ENCODE measurements around the gene ABCC12. TPM values are rescaled to one million over a fixed set of nuclear protein-coding genes. Genes with fewer than 3 reads are reported as not detected.

ABCC12 gene
- total RNA-seq, 3 donors from 2014 or later = not detected

- Histone ChIP-seq H3K9me3 (no peaks in the 10 kb centered on the region), H3K4me1 (ENCODE audit: low read depth) (no peaks in the 10 kb centered on the region), H3K4me3 (no peak overlapping the region), H3K36me3 (ENCODE audit: low read depth) (no peaks in the 10 kb centered on the region)
- no peak for ATAC-seq
- DNase-seq = peak in 1 of 3 donors; percentile 2
- no peak for TF ChIP-seq CTCF (IDR thresholded peaks at IDR 0.05)
- intact Hi-C loops (cut with DNase I, micrococcal nuclease) = no loop called here
These were observed 42.3 kb downstream of the ABCC12 start for GRCh38 chr16:48113471-48113870.

GRCh38 chr16:48113001-48113400, 42.8 kb downstream of the ABCC12 start:
- no peak for ATAC-seq

GRCh38 chr16:48112600-48112999, 43.2 kb downstream of the ABCC12 start:
- Histone ChIP-seq H3K9me3 (no peaks in the 10 kb centered on the region), H3K36me3 (ENCODE audit: low read depth) (no peaks in the 10 kb centered on the region), H3K4me3 (no peak overlapping the region), H3K4me1 (ENCODE audit: low read depth) (no peaks in the 10 kb centered on the region)
- no peak for TF ChIP-seq CTCF (IDR thresholded peaks at IDR 0.05)
- DNase-seq = no peak
- intact Hi-C loops (cut with DNase I, micrococcal nuclease) = no loop called here
- ATAC-seq = no peak

More at GRCh38 chr16:48113001-48113400, 42.8 kb downstream of the ABCC12 start:
- H3K36me3 ChIP-seq (ENCODE audit: low read depth) = no peaks in the 10 kb centered on the region
- H3K9me3 ChIP-seq = no peaks in the 10 kb centered on the region
- H3K4me1 ChIP-seq (ENCODE audit: low read depth) = no peaks in the 10 kb centered on the region
- DNase-seq = no peak
- TF ChIP-seq CTCF (IDR thresholded peaks at IDR 0.05) = no peak
- H3K4me3 ChIP-seq = no peak overlapping the region
- intact Hi-C loops (cut with DNase I, micrococcal nuclease) = no loop called here

- DNase-seq = no peak
These were observed 44.8 kb downstream of the ABCC12 start for GRCh38 chr16:48110982-48111381.

GRCh38 chr16:48110000-48110399, 45.8 kb downstream of the ABCC12 start:
- Histone ChIP-seq H3K4me1 (ENCODE audit: low read depth) (no peaks in the 10 kb centered on the region), H3K4me3 (no peak overlapping the region), H3K36me3 (ENCODE audit: low read depth) (no peaks in the 10 kb centered on the region), H3K9me3 (no peaks in the 10 kb centered on the region)
- intact Hi-C loops (cut with DNase I, micrococcal nuclease) = no loop called here
- no peak for DNase-seq
- no peak for TF ChIP-seq CTCF (IDR thresholded peaks at IDR 0.05)
- ATAC-seq = no peak

More at GRCh38 chr16:48110982-48111381, 44.8 kb downstream of the ABCC12 start:
- no peak for TF ChIP-seq CTCF (IDR thresholded peaks at IDR 0.05)
- no peaks in the 10 kb centered on the region for H3K4me1 ChIP-seq (ENCODE audit: low read depth)
- ATAC-seq = no peak
- intact Hi-C loops (cut with DNase I, micrococcal nuclease) = no loop called here
- H3K36me3 ChIP-seq (ENCODE audit: low read depth) = no peaks in the 10 kb centered on the region
- no peaks in the 10 kb centered on the region for H3K9me3 ChIP-seq
- H3K4me3 ChIP-seq = no peak overlapping the region

GRCh38 chr16:48109475-48109874, 46.3 kb downstream of the ABCC12 start:
- Histone ChIP-seq H3K36me3 (ENCODE audit: low read depth) (no peaks in the 10 kb centered on the region), H3K9me3 (no peaks in the 10 kb centered on the region), H3K4me1 (ENCODE audit: low read depth) (no peaks in the 10 kb centered on the region), H3K4me3 (no peak overlapping the region)
- ATAC-seq = no peak
- no peak for TF ChIP-seq CTCF (IDR thresholded peaks at IDR 0.05)
- intact Hi-C loops (cut with DNase I, micrococcal nuclease) = no loop called here
- no peak for DNase-seq
